Stimulated activated CD4-positive, alpha-beta T cell treated with anti-CD3 and anti-CD28 coated beads, Interleukin-2, amount 100 ng/mL, for 48 hours (primary cell): Measurements from ENCODE around the gene SSBP1.

Experiments used
- DNase-seq, 2 donors: peaks; one replicate each; pipeline ENCODE4 v3.0.0-alpha.2; 2020

SSBP1 gene

DNA sequence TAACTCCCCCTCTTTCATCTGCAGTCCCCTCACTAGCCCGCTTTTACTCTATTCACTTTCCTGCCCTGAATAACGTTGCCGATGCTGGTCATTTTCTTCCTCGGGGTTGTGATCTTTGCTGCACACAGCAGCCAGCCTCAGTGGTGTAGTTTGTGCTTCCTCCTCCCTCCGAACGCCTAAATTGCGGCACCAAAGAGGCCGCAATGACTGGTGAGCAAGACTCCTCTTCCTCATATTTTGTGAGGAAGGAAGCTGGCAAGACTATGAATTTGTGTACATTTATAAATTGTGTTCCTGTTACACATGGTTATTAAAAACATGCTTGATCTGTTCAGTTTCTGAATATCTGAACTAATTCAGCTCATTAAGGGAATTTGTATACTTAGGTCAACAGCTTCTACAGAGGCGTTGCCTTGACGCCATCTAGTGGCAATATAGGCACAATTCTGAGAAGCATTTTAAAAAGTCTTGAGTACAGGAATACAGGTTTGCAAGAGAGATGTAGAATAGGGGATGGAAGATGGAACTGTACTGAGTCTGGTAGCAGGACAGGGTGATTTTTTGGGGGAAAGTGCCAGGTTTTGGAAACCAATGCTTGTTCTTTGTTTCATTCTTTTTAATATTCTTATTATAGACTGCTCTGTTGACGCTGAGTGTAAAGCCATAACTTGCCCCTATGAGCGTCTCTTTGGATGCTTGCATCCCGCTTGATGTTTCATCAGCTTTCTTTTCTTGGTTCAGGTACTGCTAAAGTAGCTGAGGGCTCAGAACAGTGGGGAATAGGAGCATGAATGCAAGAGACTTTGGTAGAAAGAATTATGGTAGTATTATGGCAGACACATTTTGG lies 47.8 kb downstream of the SSBP1 start:
- no peak for DNase-seq

DNA sequence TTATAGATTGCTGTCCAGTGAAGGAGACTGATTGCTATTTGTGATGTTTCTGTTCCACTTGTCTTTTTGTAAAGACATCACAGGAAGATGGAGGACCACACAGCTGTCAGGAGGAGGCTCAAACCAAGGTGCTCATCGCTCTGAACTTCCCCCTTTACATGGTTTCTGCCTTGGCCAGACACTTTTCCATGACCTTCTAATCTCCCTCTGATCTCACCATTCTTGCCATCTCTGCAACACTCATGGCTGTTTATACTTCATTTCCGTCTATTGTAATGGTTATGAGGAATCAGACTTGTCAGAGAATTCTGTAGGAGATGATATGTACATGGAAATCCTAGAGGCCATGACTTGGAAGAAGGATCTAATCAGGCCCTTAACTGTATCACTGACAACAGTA lies 50.1 kb downstream of the SSBP1 start:
- no peak for DNase-seq

DNA sequence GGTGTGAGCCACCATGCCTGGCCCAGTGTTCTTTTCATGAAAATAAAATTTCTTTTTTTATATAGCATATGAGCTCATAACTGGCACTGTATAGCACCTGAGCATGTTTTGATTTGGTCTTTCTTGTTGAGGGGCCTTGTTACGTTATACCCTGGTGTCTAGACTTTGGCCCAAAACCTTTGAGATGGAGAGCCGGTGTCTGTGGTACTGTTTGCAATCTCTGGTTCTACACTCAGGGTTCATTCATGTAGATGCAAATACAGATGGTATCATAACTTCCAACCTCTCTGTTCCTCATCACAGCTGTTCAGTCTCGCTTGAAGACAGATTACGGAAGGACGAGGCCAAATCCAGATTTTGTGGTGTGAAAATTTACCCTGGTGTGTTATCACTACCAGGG lies 51.8 kb downstream of the SSBP1 start, which contains the start of gene TAS2R5:
TSS of gene TAS2R5 (plus strand) at position 301 of the 400 bp plus-strand sequence. CDS start 145 bp downstream, outside the sequence.
- no peak for DNase-seq

DNA sequence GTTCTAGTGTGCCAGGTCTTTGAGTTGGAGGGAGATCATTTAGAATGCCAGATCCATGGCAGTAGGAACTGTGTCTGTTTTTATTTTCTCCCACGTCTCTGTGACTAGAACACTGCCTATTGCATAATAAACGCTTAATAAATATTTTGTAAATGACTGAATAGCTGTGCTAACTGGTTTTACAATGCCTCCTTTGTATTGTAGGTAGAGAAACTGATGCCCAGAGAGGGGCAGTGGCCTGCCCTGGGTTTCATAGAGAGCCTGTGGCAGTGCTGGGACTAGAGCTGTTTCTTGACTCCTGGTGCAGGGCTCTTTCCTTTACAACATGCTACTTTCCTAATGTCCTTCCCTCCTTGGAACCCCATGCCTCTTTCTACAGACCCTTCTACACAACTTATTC lies 54.4 kb downstream of the SSBP1 start:
- DNase-seq, result no peak
